Coronary artery (tissue), 2 donors: ENCODE measurements around the gene NPHP1.

Experiments used
- DNase-seq: peaks from one replicate; pipeline ENCODE4 v3.0.0-alpha.2; 2017; ENCODE audit warnings: low spot score
- H3K27ac ChIP-seq, 2 donors: fragments of 200-600 bp; sonication (generic); one replicate each; pipeline ENCODE4 v1.5.1; 2016 to 2019
- H3K4me3 ChIP-seq: fragments of 200-600 bp; sonication (generic); 2 replicates; pipeline ENCODE4 v1.5.1; 2016; ENCODE audit warnings: mild to moderate bottlenecking, moderate library complexity
- CTCF ChIP-seq: fragments of 200-600 bp; sonication (generic); IDR thresholded peaks from one replicate; pipeline ENCODE4 v1.5.1; 2019; ENCODE audit warnings: antibody characterized with exemption

The NPHP1 gene

GRCh38 chr2:110124038-110124825, 80.6 kb downstream of the NPHP1 start:
- no peak for TF ChIP-seq CTCF
- no peak overlapping the region for H3K27ac ChIP-seq
- no peak overlapping the region for H3K4me3 ChIP-seq
- DNase-seq = no peak

- H3K27ac ChIP-seq = no peak overlapping the region
- no peak for DNase-seq
- H3K4me3 ChIP-seq = no peak overlapping the region
- no peak for TF ChIP-seq CTCF
Observed at GRCh38 chr2:110121592-110121991, 83.2 kb downstream of the NPHP1 start.

- TF ChIP-seq CTCF = no peak
- no peak overlapping the region for H3K4me3 ChIP-seq
- DNase-seq = no peak
- H3K27ac ChIP-seq = no peak overlapping the region
Observed at GRCh38 chr2:110121052-110121334, 83.8 kb downstream of the NPHP1 start.

GRCh38 chr2:110120171-110121051, 84.4 kb downstream of the NPHP1 start:
- peak overlapping the region in 1 of 2 donors; percentile 52 for H3K27ac ChIP-seq
- TF ChIP-seq CTCF = no peak
- DNase-seq = no peak
- no peak overlapping the region for H3K4me3 ChIP-seq

- DNase-seq = no peak
- Histone ChIP-seq H3K4me3 (peak overlapping the region; percentile 66), H3K27ac (peak overlapping the region; percentile 43 to 52)
- peak; percentile 69 for TF ChIP-seq CTCF
Observed at GRCh38 chr2:110116033-110116710, 88.6 kb downstream of the NPHP1 start.

GRCh38 chr2:110115291-110116032, 89.4 kb downstream of the NPHP1 start, which contains the start of gene MALL:
Gene MALL (minus strand): TSS chr2:110115822. CDS start chr2:110115792, 30 bp downstream.
- Histone ChIP-seq H3K4me3 (peak within 1 kb of the TSS; percentile 66), H3K27ac (peak within 1 kb of the TSS; percentile 43 to 52)
- no peak for DNase-seq
- TF ChIP-seq CTCF = no peak
